Midbrain (tissue), 1 donor: Measurements from ENCODE around the gene TRIP6.
"Not testable (repeated sequence)": the region's sequence is repeated elsewhere in the genome, so short reads cannot be mapped to it uniquely, and the experiment has no call there.

Experiments
- DNase-seq: peaks from one replicate; lab custom pipeline; 2025; lab: John Stamatoyannopoulos, UW

The TRIP6 gene

GRCh38 chr7:100890653-100891567 lies 23.7 kb downstream of the TRIP6 start:
- no peak for DNase-seq

GRCh38 chr7:100891568-100892247 lies 24.5 kb downstream of the TRIP6 start:
- DNase-seq, result no peak

- DNase-seq, result no peak
These were observed 25.5 kb downstream of the TRIP6 start for GRCh38 chr7:100892364-100893317.

GRCh38 chr7:100893318-100893895 lies 26.2 kb downstream of the TRIP6 start:
- DNase-seq, result no peak

GRCh38 chr7:100893910-100894721 lies 26.9 kb downstream of the TRIP6 start:
- no peak for DNase-seq

GRCh38 chr7:100894860-100895700 lies 27.9 kb downstream of the TRIP6 start:
- DNase-seq, result peak; percentile 33

- no peak for DNase-seq
These were observed 28.4 kb downstream of the TRIP6 start, which contains the start of gene ACHE for GRCh38 chr7:100895701-100895955. Gene ACHE, minus strand, starts transcription at chr7:100895888. Its CDS starts 1,656 bp downstream, at chr7:100894232.

- DNase-seq, result no peak
These were observed 29.0 kb downstream of the TRIP6 start for GRCh38 chr7:100895956-100896731.

GRCh38 chr7:100896732-100897608 lies 29.8 kb downstream of the TRIP6 start:
- DNase-seq, result peak; percentile 65

- DNase-seq, result no peak
These were observed 30.7 kb downstream of the TRIP6 start for GRCh38 chr7:100897772-100898454.

GRCh38 chr7:100899432-100899831 lies 32.2 kb downstream of the TRIP6 start:
- no peak for DNase-seq

- DNase-seq, result no peak
These were observed 33.8 kb downstream of the TRIP6 start for GRCh38 chr7:100900978-100901377.

GRCh38 chr7:100901921-100902332 lies 34.7 kb downstream of the TRIP6 start:
- no peak for DNase-seq

- DNase-seq, result no peak
These were observed 35.5 kb downstream of the TRIP6 start for GRCh38 chr7:100902638-100903037.

- no peak for DNase-seq
These were observed 41.3 kb downstream of the TRIP6 start for GRCh38 chr7:100908512-100908911.

- not testable (repeated sequence) for DNase-seq
These were observed 43.3 kb downstream of the TRIP6 start for GRCh38 chr7:100910443-100910842.

GRCh38 chr7:100911484-100911883 lies 44.3 kb downstream of the TRIP6 start:
- no peak for DNase-seq
